PC-9 (cell line): ENCODE measurements around the gene PPFIA4. TPM values are rescaled to one million over a fixed set of nuclear protein-coding genes. Genes with fewer than 3 reads are reported as not detected.

ENCODE experiments used
- BruUV-seq: library from RNA; stranded (reverse); fragments of 400-500 nt; replicated peaks from 2 replicates; lab custom pipeline; 2021; lab: Mats Ljungman, UMichigan
- CTCF ChIA-PET: fragments of 300-600 bp; sonication (Branson Sonifier 250); formaldehyde crosslinking; loops from one replicate; lab custom pipeline; 2022; ENCODE audit warnings: antibody characterized with exemption; lab: Charles Lee
- POLR2A ChIA-PET: fragments of 300-600 bp; sonication (Branson Sonifier 250); formaldehyde crosslinking; loops from one replicate; lab custom pipeline; 2022; ENCODE audit warnings: antibody characterized with exemption; ENCODE audit not compliant: unreplicated experiment; lab: Charles Lee
- DNase-seq, 2 experiments: peaks; one replicate each; pipeline versions ENCODE4 v3.0.0 to v3.0.0-alpha.2; 2015 to 2022; ENCODE audit warnings: mixed read lengths in 1 of 2
- H2AFZ ChIP-seq: fragments of 200-600 bp; sonication (generic); 2 replicates; pipeline ENCODE4 v1.8.1; 2017; ENCODE audit warnings: antibody characterized with exemption
- H3F3A ChIP-seq: fragments of 200-600 bp; sonication (generic); 2 replicates; pipeline ENCODE4 v1.8.1; 2017; ENCODE audit warnings: antibody characterized with exemption, mild to moderate bottlenecking, low read depth; ENCODE audit not compliant: insufficient read depth
- H3K27ac ChIP-seq: fragments of 200-600 bp; sonication (generic); 2 replicates; pipeline ENCODE4 v1.6.1; 2016; ENCODE audit warnings: mixed run types
- H3K27me3 ChIP-seq: fragments of 200-600 bp; sonication (generic); 2 replicates; pipeline ENCODE4 v1.6.1; 2016; ENCODE audit warnings: low read depth, mixed run types; ENCODE audit not compliant: insufficient read depth
- H3K36me3 ChIP-seq: fragments of 200-600 bp; sonication (generic); 2 replicates; pipeline ENCODE4 v1.6.1; 2016; ENCODE audit warnings: low read depth, mixed run types
- H3K4me1 ChIP-seq: fragments of 200-600 bp; sonication (generic); replicated peaks from 2 replicates; pipeline ENCODE4 v1.6.1; 2016; ENCODE audit warnings: mixed run types; ENCODE audit not compliant: insufficient read depth
- H3K4me2 ChIP-seq: fragments of 200-600 bp; sonication (generic); 2 replicates; pipeline ENCODE4 v1.6.1; 2017; ENCODE audit warnings: mixed run types
- H3K4me3 ChIP-seq: fragments of 200-600 bp; sonication (generic); 2 replicates; pipeline ENCODE4 v1.6.1; 2016; ENCODE audit warnings: mixed run types
- H3K79me2 ChIP-seq: fragments of 200-600 bp; sonication (generic); 2 replicates; pipeline ENCODE4 v1.6.1; 2017; ENCODE audit warnings: low read depth, mixed run types
- H3K9me2 ChIP-seq: fragments of 200-600 bp; sonication (generic); 2 replicates; pipeline ENCODE4 v1.8.1; 2017; ENCODE audit warnings: mild to moderate bottlenecking; ENCODE audit not compliant: insufficient read depth
- H3K9me3 ChIP-seq: fragments of 200-600 bp; sonication (generic); 2 replicates; pipeline ENCODE4 v1.8.1; 2016; ENCODE audit warnings: low read depth; ENCODE audit not compliant: insufficient read depth
- H4K20me1 ChIP-seq: fragments of 200-600 bp; sonication (generic); 2 replicates; pipeline ENCODE4 v1.8.1; 2017; ENCODE audit not compliant: insufficient read depth
- CTCF ChIP-seq: fragments of 200-600 bp; sonication (generic); conservative IDR thresholded peaks from 2 replicates; pipeline ENCODE4 v1.6.1; 2017; ENCODE audit warnings: mixed run types, antibody characterized with exemption, mild to moderate bottlenecking, moderate library complexity
- EZH2 ChIP-seq: fragments of 200-600 bp; sonication (generic); IDR thresholded peaks from 2 replicates; pipeline ENCODE4 v1.8.0; 2017; ENCODE audit warnings: antibody characterized with exemption, low read depth
- intact Hi-C: fragments of 100-400 bp; cut with micrococcal nuclease; formaldehyde crosslinking; loops from one replicate; pipeline ENCODE4 v1.10.0; 2022; ENCODE audit not compliant: unreplicated experiment
- total RNA-seq: library from RNA; stranded (reverse); gene quantifications from 2 replicates; pipeline ENCODE4 v1.2.3, GENCODE V29; 2021

The PPFIA4 gene
- total RNA-seq, 1 experiment from 2014 or later, result 1.2 TPM

GRCh38 chr1:203096566-203096965 lies 70.3 kb downstream of the PPFIA4 start:
- Histone ChIP-seq H4K20me1 (no peaks in the 10 kb centered on the region), H3K9me2 (no peaks in the 10 kb centered on the region)

GRCh38 chr1:203097001-203097400 lies 70.7 kb downstream of the PPFIA4 start:
- no peak for DNase-seq
- Histone ChIP-seq H3K27ac (no peak overlapping the region), H3K4me2 (no peak overlapping the region), H3K9me3 (0 out of 2 replicates have a peak, but pooled peaks cover 20% of the 10 kb centered on the region), H2AFZ (no peak overlapping the region), H3F3A (peaks cover 22% of the 10 kb centered on the region), H4K20me1 (no peaks in the 10 kb centered on the region), H3K79me2 (no peaks in the 10 kb centered on the region), H3K36me3 (no peaks in the 10 kb centered on the region), H3K27me3 (no peaks in the 10 kb centered on the region), H3K9me2 (no peaks in the 10 kb centered on the region), H3K4me3 (no peak overlapping the region), H3K4me1 (peaks cover 26% of the 10 kb centered on the region)
- intact Hi-C loops, result no loop called here
- ChIA-PET POLR2A (no interaction called here), CTCF (no interaction called here)
- BruUV-seq, result no TSS peak
- no peak for TF ChIP-seq CTCF

More at GRCh38 chr1:203096566-203096965, 70.3 kb downstream of the PPFIA4 start:
- H3F3A ChIP-seq, result peaks cover 22% of the 10 kb centered on the region
- H3K36me3 ChIP-seq, result no peaks in the 10 kb centered on the region
- CTCF ChIA-PET, result no interaction called here
- no peak for DNase-seq
- BruUV-seq, result no TSS peak
- H2AFZ ChIP-seq, result no peak overlapping the region
- H3K4me2 ChIP-seq, result no peak overlapping the region
- 0 out of 2 replicates have a peak, but pooled peaks cover 20% of the 10 kb centered on the region for H3K9me3 ChIP-seq
- no peak overlapping the region for H3K4me3 ChIP-seq
- H3K4me1 ChIP-seq, result peaks cover 26% of the 10 kb centered on the region
- POLR2A ChIA-PET, result no interaction called here
- TF ChIP-seq EZH2 (no peak), CTCF (no peak)
- intact Hi-C loops, result no loop called here
- no peaks in the 10 kb centered on the region for H3K27me3 ChIP-seq
- no peak overlapping the region for H3K27ac ChIP-seq
- H3K79me2 ChIP-seq, result no peaks in the 10 kb centered on the region

GRCh38 chr1:203098445-203098844 lies 72.2 kb downstream of the PPFIA4 start:
- no TSS peak for BruUV-seq
- no peak overlapping the region for H3K4me2 ChIP-seq
- H3K27ac ChIP-seq, result no peak overlapping the region

More at GRCh38 chr1:203098445-203098844, 72.2 kb downstream of the PPFIA4 start:
- no peaks in the 10 kb centered on the region for H3K27me3 ChIP-seq
- H3K4me1 ChIP-seq, result peaks cover 25% of the 10 kb centered on the region
- H3K9me3 ChIP-seq, result 0 out of 2 replicates have a peak, but pooled peaks cover 20% of the 10 kb centered on the region
- H3K36me3 ChIP-seq, result no peaks in the 10 kb centered on the region
- H3K4me3 ChIP-seq, result no peak overlapping the region
- H3F3A ChIP-seq, result peaks cover 22% of the 10 kb centered on the region
- intact Hi-C loops, result no loop called here
- ChIA-PET POLR2A (interaction anchor here (0.6 kb wide), 1 partner anchor 1152 kb away, joined by 3 read pairs; the partner anchor contains the start of gene LMOD1), CTCF (no interaction called here)
- H3K9me2 ChIP-seq, result no peaks in the 10 kb centered on the region
- DNase-seq, result no peak
- H3K79me2 ChIP-seq, result no peaks in the 10 kb centered on the region
- no peak for TF ChIP-seq CTCF
- TF ChIP-seq EZH2, result no peak
- H2AFZ ChIP-seq, result no peak overlapping the region
- H4K20me1 ChIP-seq, result no peaks in the 10 kb centered on the region
